CD14-positive monocyte (primary cell): ENCODE measurements around the gene ZNF879. TPM values are rescaled to one million over a fixed set of nuclear protein-coding genes. Genes with fewer than 3 reads are reported as not detected.

Source experiments
- DNase-seq, 3 donors: peaks; one replicate each; pipeline ENCODE4 v3.0.0-alpha.2; 2011 to 2022
- H2AFZ ChIP-seq: 2 replicates; pipeline ENCODE4 v1.6.0; 2012; ENCODE audit warnings: mild to moderate bottlenecking, low read depth, low read length, inconsistent platforms; ENCODE audit not compliant: insufficient read depth, poor library complexity, severe bottlenecking
- H3K27ac ChIP-seq, 2 donors: 1 replicate in 1 of 2; 2 replicates in 1 of 2; pipeline ENCODE4 v1.5.1; 2012 to 2013; ENCODE audit warnings: low read length in 2 of 2, control low read depth in 1 of 2, inconsistent platforms in 1 of 2, low read depth in 1 of 2, mild to moderate bottlenecking in 1 of 2
- H3K27me3 ChIP-seq, 2 donors: one replicate each; pipeline versions ENCODE4 v1.6.0 to v1.6.1; 2011 to 2013; ENCODE audit warnings: low read length in 2 of 2; ENCODE audit not compliant: control insufficient read depth in 2 of 2, insufficient read depth in 2 of 2
- H3K36me3 ChIP-seq, 2 donors: replicated peaks in 1 of 2; 1 replicate in 1 of 2; 2 replicates in 1 of 2; pipeline versions ENCODE4 v1.5.1 to v1.6.1; 2012 to 2013; ENCODE audit warnings: low read length in 2 of 2, control low read depth in 1 of 2, inconsistent platforms in 1 of 2, mild to moderate bottlenecking in 1 of 2; ENCODE audit not compliant: insufficient read depth in 2 of 2, control insufficient read depth in 1 of 2
- H3K4me1 ChIP-seq, 2 donors: 1 replicate in 1 of 2; 2 replicates in 1 of 2; pipeline versions ENCODE4 v1.5.1 to v1.6.1; 2012 to 2013; ENCODE audit warnings: low read length in 2 of 2, control low read depth in 1 of 2, inconsistent platforms in 1 of 2, mild to moderate bottlenecking in 1 of 2, moderate library complexity in 1 of 2; ENCODE audit not compliant: insufficient read depth in 2 of 2, control insufficient read depth in 1 of 2
- H3K4me2 ChIP-seq: replicated peaks from 2 replicates; pipeline ENCODE3; 2012; ENCODE audit warnings: low read length, moderate library complexity, mild to moderate bottlenecking; ENCODE audit not compliant: poor library complexity, severe bottlenecking; ENCODE audit errors: extremely low read depth
- H3K4me3 ChIP-seq, 3 experiments: fragments of 200-600 bp in 1 of 3; sonication (generic) in 1 of 3; replicated peaks in 1 of 3; 1 replicate in 2 of 3; 2 replicates in 1 of 3; pipeline ENCODE4 v1.5.1; 2011 to 2013; ENCODE audit warnings: low read length in 3 of 3, mild to moderate bottlenecking in 3 of 3, control low read depth in 2 of 3, low read depth in 2 of 3, inconsistent platforms in 1 of 3, moderate library complexity in 1 of 3
- H3K79me2 ChIP-seq: 2 replicates; pipeline ENCODE4 v1.6.0; 2012; ENCODE audit warnings: mild to moderate bottlenecking, control low read depth, inconsistent platforms, low read length, moderate library complexity; ENCODE audit not compliant: insufficient read depth
- H3K9ac ChIP-seq: 2 replicates; pipeline ENCODE4 v1.6.0; 2017; ENCODE audit warnings: low read length, mild to moderate bottlenecking; ENCODE audit not compliant: insufficient read depth, poor library complexity, severe bottlenecking
- H3K9me3 ChIP-seq, 2 donors: replicated peaks in 1 of 2; 1 replicate in 1 of 2; 2 replicates in 1 of 2; pipeline versions ENCODE4 v1.5.1 to v1.6.1; 2012 to 2013; ENCODE audit warnings: low read length in 2 of 2, control low read depth in 1 of 2; ENCODE audit not compliant: control insufficient read depth in 1 of 2, insufficient read depth in 1 of 2
- H4K20me1 ChIP-seq: 2 replicates; pipeline ENCODE4 v1.6.0; 2012; ENCODE audit warnings: mild to moderate bottlenecking, low read length, control low read depth, moderate library complexity; ENCODE audit not compliant: insufficient read depth
- H3K27ac Mint-ChIP-seq, 7 donors: one replicate each; pipeline ENCODE4 v1.8.0; 2020; ENCODE audit warnings: mild to moderate bottlenecking in 7 of 7, mixed read lengths in 7 of 7, moderate library complexity in 6 of 7, inconsistent platforms in 2 of 7
- H3K27me3 Mint-ChIP-seq, 3 donors: one replicate each; pipeline ENCODE4 v1.8.0; 2021 to 2022; ENCODE audit warnings: low read depth in 3 of 3, mild to moderate bottlenecking in 3 of 3, mixed read lengths in 3 of 3, moderate library complexity in 3 of 3, inconsistent platforms in 1 of 3
- H3K36me3 Mint-ChIP-seq, 2 donors: one replicate each; pipeline ENCODE4 v1.8.0; 2020; ENCODE audit warnings: mixed read lengths in 2 of 2, inconsistent platforms in 1 of 2, mild to moderate bottlenecking in 1 of 2
- H3K4me1 Mint-ChIP-seq: one replicate; pipeline ENCODE4 v1.8.0; 2020; ENCODE audit warnings: mild to moderate bottlenecking, mixed read lengths
- H3K4me3 Mint-ChIP-seq, 2 donors: one replicate each; pipeline ENCODE4 v1.8.0; 2020; ENCODE audit warnings: mild to moderate bottlenecking in 2 of 2, mixed read lengths in 2 of 2, moderate library complexity in 1 of 2
- H3K9me3 Mint-ChIP-seq, 7 donors: one replicate each; pipeline ENCODE4 v1.8.0; 2020 to 2022; ENCODE audit warnings: mixed read lengths in 7 of 7, mild to moderate bottlenecking in 6 of 7, moderate library complexity in 6 of 7, inconsistent platforms in 2 of 7
- WGBS: methylation state at CpG from one replicate; pipeline ENCODE4 v1.1.5; 2013; ENCODE audit warnings: missing lambda C conversion rate; ENCODE audit not compliant: insufficient coverage; 5-methylcytosine and 5-hydroxymethylcytosine counted together
- intact Hi-C, 2 donors: fragments of 100-400 bp; cut with micrococcal nuclease; formaldehyde crosslinking; loops; one replicate each; pipeline versions ENCODE4 v1.15.0 to v1.15.1; 2023
- polyA plus RNA-seq, 3 donors: library from polyadenylated mRNA; depleted of rRNA in 1 of 3; unstranded in 2 of 3; stranded (reverse) in 1 of 3; fragments of 300-500 nt in 2 of 3; fragments of >200 nt in 1 of 3; fragmentation: Illumina TruSeq in 2 of 3; gene quantifications; 1 replicate in 2 of 3; 2 replicates in 1 of 3; pipeline ENCODE4 v1.2.3, GENCODE V29; 2012 to 2021
- TF ChIP-seq, protein P1 (sequence below): fragments of 200-600 bp; IDR thresholded peaks from one replicate; pipeline ENCODE4 v1.8.0; 2022; ENCODE audit warnings: antibody characterized with exemption, mild to moderate bottlenecking

ZNF879 gene
- polyA plus RNA-seq, 3 donors, result 0.61 to 1.4 (median 0.71) TPM

DNA sequence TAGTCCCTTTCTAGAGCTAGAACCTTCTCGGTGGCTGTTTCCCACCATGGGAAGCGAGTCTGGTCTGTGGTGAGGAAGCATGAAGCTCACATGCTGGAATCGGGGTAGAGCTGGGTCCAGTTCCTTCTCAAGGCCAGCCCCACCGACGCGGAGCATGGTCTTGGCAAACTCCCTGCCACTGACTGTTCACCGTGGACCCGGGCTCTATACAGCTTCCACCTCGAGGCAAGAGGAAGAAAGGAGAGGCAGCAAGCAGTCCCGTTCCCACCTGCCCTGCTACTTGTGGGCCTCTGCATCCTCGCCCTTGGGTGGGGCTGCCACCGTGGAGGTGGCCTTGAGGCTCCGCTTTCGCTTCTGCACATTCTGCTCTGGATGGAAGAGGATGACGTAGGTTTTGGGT lies 42.2 kb upstream of the ZNF879 start:
- no peaks in the 10 kb centered on the region for H3K79me2 ChIP-seq
- H3K36me3 ChIP-seq, result no peaks in the 10 kb centered on the region
- intact Hi-C loops, result no loop called here
- no peak for DNase-seq
- no peak overlapping the region for H3K4me3 Mint-ChIP-seq
- no peaks in the 10 kb centered on the region for H3K27me3 ChIP-seq
- H3K27ac Mint-ChIP-seq, result no peak overlapping the region
- peaks cover 0 to 2% (median 0%) of the 10 kb centered on the region in 3 donors for H3K27me3 Mint-ChIP-seq
- no peak overlapping the region for H3K9ac ChIP-seq
- peaks cover 74 to 90% (median 86%) of the 10 kb centered on the region in 7 donors for H3K9me3 Mint-ChIP-seq
- no peaks in the 10 kb centered on the region for H4K20me1 ChIP-seq
- no peak overlapping the region for H3K27ac ChIP-seq
- WGBS, result 98% methylated on average over 13 of the region's 15 CpGs
- H3K36me3 Mint-ChIP-seq, result no peaks in the 10 kb centered on the region
- TF ChIP-seq, protein P1, sequence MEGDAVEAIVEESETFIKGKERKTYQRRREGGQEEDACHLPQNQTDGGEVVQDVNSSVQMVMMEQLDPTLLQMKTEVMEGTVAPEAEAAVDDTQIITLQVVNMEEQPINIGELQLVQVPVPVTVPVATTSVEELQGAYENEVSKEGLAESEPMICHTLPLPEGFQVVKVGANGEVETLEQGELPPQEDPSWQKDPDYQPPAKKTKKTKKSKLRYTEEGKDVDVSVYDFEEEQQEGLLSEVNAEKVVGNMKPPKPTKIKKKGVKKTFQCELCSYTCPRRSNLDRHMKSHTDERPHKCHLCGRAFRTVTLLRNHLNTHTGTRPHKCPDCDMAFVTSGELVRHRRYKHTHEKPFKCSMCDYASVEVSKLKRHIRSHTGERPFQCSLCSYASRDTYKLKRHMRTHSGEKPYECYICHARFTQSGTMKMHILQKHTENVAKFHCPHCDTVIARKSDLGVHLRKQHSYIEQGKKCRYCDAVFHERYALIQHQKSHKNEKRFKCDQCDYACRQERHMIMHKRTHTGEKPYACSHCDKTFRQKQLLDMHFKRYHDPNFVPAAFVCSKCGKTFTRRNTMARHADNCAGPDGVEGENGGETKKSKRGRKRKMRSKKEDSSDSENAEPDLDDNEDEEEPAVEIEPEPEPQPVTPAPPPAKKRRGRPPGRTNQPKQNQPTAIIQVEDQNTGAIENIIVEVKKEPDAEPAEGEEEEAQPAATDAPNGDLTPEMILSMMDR, result no peak
- H3K4me1 Mint-ChIP-seq, result no peaks in the 10 kb centered on the region
- H3K4me1 ChIP-seq, result no peaks in the 10 kb centered on the region
- H2AFZ ChIP-seq, result no peak overlapping the region
- peaks cover 90 to 92% of the 10 kb centered on the region in 2 donors for H3K9me3 ChIP-seq
- H3K4me3 ChIP-seq, result no peak overlapping the region
- no peak overlapping the region for H3K4me2 ChIP-seq

DNA sequence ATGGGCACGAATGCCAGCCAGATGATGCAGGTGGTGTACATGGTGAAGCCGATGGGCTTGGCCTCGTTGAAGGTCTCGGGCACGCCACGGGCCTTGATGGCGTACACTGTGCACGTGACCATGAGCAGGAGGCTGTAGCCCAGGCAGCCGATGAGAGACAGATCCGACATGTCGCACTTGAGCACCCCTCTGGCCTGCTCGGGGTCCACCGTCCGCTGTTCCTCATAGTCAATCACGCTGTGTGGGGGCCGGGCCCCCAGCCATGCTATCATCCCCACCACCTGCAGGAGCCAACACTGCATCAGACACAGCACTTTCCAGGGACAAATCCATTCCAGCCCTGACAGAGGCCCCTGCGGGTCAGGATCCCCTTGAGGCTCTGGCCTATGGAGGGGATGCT lies 40.7 kb upstream of the ZNF879 start:
- Histone ChIP-seq H3K9ac (no peak overlapping the region), H3K4me2 (no peak overlapping the region), H3K4me1 (no peaks in the 10 kb centered on the region), H3K27me3 (no peaks in the 10 kb centered on the region), H4K20me1 (no peaks in the 10 kb centered on the region), H3K79me2 (no peaks in the 10 kb centered on the region), H3K27ac (no peak overlapping the region), H3K36me3 (no peaks in the 10 kb centered on the region), H2AFZ (no peak overlapping the region), H3K9me3 (peaks cover 89 to 91% of the 10 kb centered on the region in 2 donors), H3K4me3 (no peak overlapping the region)
- DNase-seq, result no peak
- Mint-ChIP-seq H3K27ac (no peak overlapping the region), H3K9me3 (peaks cover 71 to 93% (median 84%) of the 10 kb centered on the region in 7 donors), H3K4me1 (no peaks in the 10 kb centered on the region), H3K27me3 (no peaks in the 10 kb centered on the region), H3K4me3 (no peak overlapping the region), H3K36me3 (no peaks in the 10 kb centered on the region)
- TF ChIP-seq, protein P1, result no peak
- 98% methylated on average over 16 of the region's 17 CpGs for WGBS
- intact Hi-C loops, result no loop called here
